Prostate gland (tissue), 2 donors: ENCODE results near the gene IL12RB1.

Experiments used
- CTCF ChIP-seq, 4 experiments: fragments of 200-600 bp in 2 of 4; fragments of 450-650 bp in 2 of 4; sonication (generic) in 2 of 4; IDR thresholded peaks; 1 replicate in 3 of 4; 2 replicates in 1 of 4; pipeline ENCODE4 v1.5.1; 2016 to 2019; ENCODE audit warnings: antibody characterized with exemption in 4 of 4, mild to moderate bottlenecking in 2 of 4, moderate library complexity in 2 of 4
- POLR2AphosphoS5 ChIP-seq: sonication (generic); formaldehyde crosslinking; IDR thresholded peaks from one replicate; pipeline ENCODE4 v1.6.1; 2017; ENCODE audit warnings: antibody characterized with exemption

GRCh38 chr19:18102916-18103542 is 16.3 kb upstream of the IL12RB1 start:
- TF ChIP-seq POLR2AphosphoS5 (no peak), CTCF (IDR thresholded peaks at IDR 0.05) (no peak)
